WERI-Rb-1 (cell line): ENCODE measurements around the gene UTP14A.

Source experiments
- DNase-seq: peaks from one replicate; pipeline ENCODE4 v3.0.0-alpha.2; 2020
- H3K27ac ChIP-seq: fragments of 250-450 bp; sonication (Bioruptor Pico); 2 replicates; pipeline ENCODE4 v1.5.1; 2020; ENCODE audit warnings: mild to moderate bottlenecking, moderate library complexity
- H3K27me3 ChIP-seq: fragments of 250-450 bp; sonication (Bioruptor Pico); 2 replicates; pipeline ENCODE4 v1.5.1; 2021; ENCODE audit warnings: mild to moderate bottlenecking, low read depth, moderate library complexity; ENCODE audit not compliant: insufficient read depth, severe bottlenecking
- H3K36me3 ChIP-seq: fragments of 250-450 bp; sonication (Bioruptor Pico); 2 replicates; pipeline ENCODE4 v1.5.1; 2020; ENCODE audit warnings: mild to moderate bottlenecking, moderate library complexity
- H3K4me3 ChIP-seq: 2 replicates; pipeline ENCODE4 v1.5.1; 2011; ENCODE audit warnings: low read depth, mild to moderate bottlenecking, control low read depth, low read length
- H3K9me3 ChIP-seq: fragments of 250-450 bp; sonication (Bioruptor Pico); 2 replicates; pipeline ENCODE4 v1.5.1; 2021; ENCODE audit warnings: mild to moderate bottlenecking, moderate library complexity; ENCODE audit not compliant: severe bottlenecking
- CTCF ChIP-seq: IDR thresholded peaks from 2 replicates; pipeline ENCODE4 v1.5.1; 2011; ENCODE audit warnings: low read depth, mild to moderate bottlenecking, control low read depth, inconsistent platforms, low read length

Gene UTP14A

GRCh38 chrX:129953881-129954280 lies 47.9 kb downstream of the UTP14A start:
- peaks cover 12% of the 10 kb centered on the region for H3K27me3 ChIP-seq
- DNase-seq: no peak
- H3K9me3 ChIP-seq: no peaks in the 10 kb centered on the region
- TF ChIP-seq CTCF: no peak
- no peak overlapping the region for H3K27ac ChIP-seq
- H3K36me3 ChIP-seq: no peaks in the 10 kb centered on the region
- no peak overlapping the region for H3K4me3 ChIP-seq

GRCh38 chrX:129954804-129955203 lies 48.8 kb downstream of the UTP14A start:
- H3K9me3 ChIP-seq: no peaks in the 10 kb centered on the region
- no peak for TF ChIP-seq CTCF
- no peak overlapping the region for H3K4me3 ChIP-seq
- H3K27me3 ChIP-seq: peaks cover 12% of the 10 kb centered on the region
- no peak for DNase-seq
- no peak overlapping the region for H3K27ac ChIP-seq
- no peaks in the 10 kb centered on the region for H3K36me3 ChIP-seq

DNA sequence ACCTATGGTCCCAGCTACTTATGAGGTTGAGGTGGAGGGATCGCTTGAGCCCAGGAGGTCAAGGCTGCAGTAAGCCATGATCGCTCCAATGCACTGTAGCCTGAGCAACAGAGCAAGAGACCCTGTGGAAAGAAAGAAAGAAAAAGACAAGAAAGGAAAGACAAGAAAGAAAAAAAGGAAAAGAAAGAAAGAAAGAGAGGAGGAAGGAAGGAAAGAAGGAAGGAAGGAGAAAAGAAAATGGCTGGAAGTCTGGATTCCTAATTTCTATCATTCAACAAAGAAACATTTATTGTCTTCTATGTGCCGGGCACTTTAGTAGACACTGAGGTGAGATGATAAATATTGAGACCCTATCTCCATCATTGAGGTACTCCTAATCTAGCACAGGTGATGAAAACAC lies 49.7 kb downstream of the UTP14A start:
- TF ChIP-seq CTCF: no peak
- no peak for DNase-seq
- Histone ChIP-seq H3K27ac (no peak overlapping the region), H3K9me3 (no peaks in the 10 kb centered on the region), H3K27me3 (peaks cover 12% of the 10 kb centered on the region), H3K4me3 (no peak overlapping the region), H3K36me3 (no peaks in the 10 kb centered on the region)

- TF ChIP-seq CTCF: no peak
- Histone ChIP-seq H3K27me3 (peaks cover 12% of the 10 kb centered on the region), H3K4me3 (no peak overlapping the region), H3K9me3 (no peaks in the 10 kb centered on the region), H3K36me3 (no peaks in the 10 kb centered on the region), H3K27ac (no peak overlapping the region)
- no peak for DNase-seq
Observed at GRCh38 chrX:129956145-129956544, 50.2 kb downstream of the UTP14A start.

DNA sequence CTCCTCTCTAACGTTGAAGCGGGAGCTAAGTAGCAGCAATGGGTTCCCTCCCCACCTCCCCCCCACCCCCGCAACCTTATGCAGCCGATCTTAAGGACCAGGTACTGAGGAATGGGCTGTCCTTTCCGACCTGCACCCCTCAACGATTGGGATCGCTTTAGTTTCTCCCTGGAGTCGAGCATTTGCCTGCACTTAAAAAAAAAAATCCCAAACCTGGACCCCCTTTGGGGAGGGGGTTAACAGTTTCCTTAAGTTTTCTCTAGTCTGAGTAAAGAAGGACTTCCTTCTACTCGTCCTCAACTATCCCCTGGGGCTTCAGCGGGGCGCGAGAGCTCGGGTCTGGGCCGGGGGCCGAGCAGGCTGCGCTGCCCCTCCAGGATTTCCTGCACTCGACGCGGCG lies 50.8 kb downstream of the UTP14A start:
- H3K4me3 ChIP-seq: peak overlapping the region; percentile 42
- H3K36me3 ChIP-seq: no peaks in the 10 kb centered on the region
- peaks cover 12% of the 10 kb centered on the region for H3K27me3 ChIP-seq
- no peak for DNase-seq
- H3K27ac ChIP-seq: no peak overlapping the region
- no peaks in the 10 kb centered on the region for H3K9me3 ChIP-seq
- TF ChIP-seq CTCF: no peak

DNA sequence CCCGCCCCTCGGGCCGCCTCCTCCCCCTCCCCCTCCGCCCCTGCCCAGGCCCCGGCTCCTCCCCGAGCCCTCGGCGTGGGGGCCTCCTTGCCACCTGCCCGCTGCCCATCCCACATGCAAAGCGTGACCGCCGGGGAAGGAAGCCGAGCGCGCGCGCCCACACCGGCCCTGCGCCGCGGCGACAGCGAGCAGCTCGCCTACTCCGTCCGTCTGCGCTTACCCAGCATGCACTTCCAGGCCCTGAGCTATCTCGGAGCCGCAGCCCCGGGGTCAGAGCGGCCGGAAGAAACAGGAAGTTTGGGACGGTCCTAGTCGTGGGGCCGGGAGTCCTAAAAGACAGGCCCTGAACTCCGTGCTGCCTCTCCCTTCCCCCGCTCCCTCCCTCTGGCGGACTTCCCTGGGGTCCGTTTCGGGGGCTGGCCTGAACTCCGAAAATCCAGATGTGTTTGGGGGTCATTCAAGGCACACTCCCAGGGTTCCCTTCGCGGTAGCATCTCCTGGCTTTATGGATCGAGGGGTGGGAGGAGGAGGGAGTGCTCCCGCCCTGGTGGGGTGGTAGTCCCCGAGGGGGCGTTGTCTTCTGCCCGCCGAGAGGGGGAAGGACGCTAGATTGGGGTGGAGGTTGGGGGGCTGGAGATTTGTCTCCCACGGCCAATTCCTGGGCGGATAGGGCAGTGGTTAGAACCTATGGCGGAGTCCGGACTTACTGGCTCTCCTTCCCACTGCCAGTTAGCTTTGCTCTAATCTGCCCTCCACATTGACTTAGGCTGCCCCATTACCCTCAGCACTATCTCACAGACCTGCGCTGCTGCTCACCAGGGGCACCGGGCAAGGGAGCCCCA lies 51.5 kb downstream of the UTP14A start:
- peak; percentile 62 for DNase-seq
- TF ChIP-seq CTCF: no peak
- peaks cover 9% of the 10 kb centered on the region for H3K27me3 ChIP-seq

More for the DNA sequence above, 51.5 kb downstream of the UTP14A start:
- peak overlapping the region; percentile 28; the same call in 1 of the 2 replicates for H3K27ac ChIP-seq
- H3K9me3 ChIP-seq: no peaks in the 10 kb centered on the region
- H3K4me3 ChIP-seq: peak overlapping the region; percentile 42
- H3K36me3 ChIP-seq: no peaks in the 10 kb centered on the region
